GM19035 (cell line): ENCODE measurements around the gene KIF5B.

ENCODE experiments used
- ATAC-seq: cut with Tn5 transposase; IDR thresholded peaks from one replicate; pipeline ENCODE4 v1.9.1; 2021; ENCODE audit not compliant: unreplicated experiment

The KIF5B gene

GRCh38 chr10:31962826-31963588 is 93.2 kb downstream of the KIF5B start:
- no peak for ATAC-seq

- no peak for ATAC-seq
Measured at GRCh38 chr10:31961277-31962074, 94.7 kb downstream of the KIF5B start.

- ATAC-seq, result no peak
Measured at GRCh38 chr10:31959461-31960173, 96.6 kb downstream of the KIF5B start.
